CD4-positive, alpha-beta T cell treated with Interferon gamma for 1 hour (primary cell): Measurements from ENCODE around the gene TCF7L1.
"Not testable (repeated sequence)": the region's sequence is repeated elsewhere in the genome, so short reads cannot be mapped to it uniquely, and the experiment has no call there.

Experiments used
- DNase-seq: peaks from one replicate; pipeline ENCODE4 v3.0.0-alpha.2; 2020

The TCF7L1 gene

DNA sequence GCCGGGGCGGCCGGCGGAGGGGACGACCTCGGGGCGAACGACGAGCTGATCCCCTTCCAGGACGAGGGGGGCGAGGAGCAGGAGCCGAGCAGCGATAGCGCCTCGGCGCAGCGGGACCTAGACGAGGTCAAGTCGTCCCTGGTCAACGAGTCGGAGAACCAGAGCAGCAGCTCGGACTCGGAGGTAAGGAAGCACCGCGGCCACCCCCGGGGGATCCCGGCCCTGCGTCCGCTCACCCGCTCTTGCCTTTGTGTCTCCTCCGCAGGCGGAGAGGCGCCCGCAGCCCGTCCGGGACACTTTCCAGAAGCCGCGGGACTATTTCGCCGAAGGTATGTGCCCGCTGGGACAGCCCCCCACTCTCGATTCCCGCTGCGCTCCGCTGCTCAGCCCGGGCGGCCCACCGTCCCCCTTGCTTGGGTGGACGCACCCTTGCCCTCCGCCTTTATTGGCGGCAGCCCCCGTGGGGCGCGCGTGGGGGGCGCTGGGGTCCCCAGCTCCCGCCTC lies 611 bp downstream of the TCF7L1 start:
- DNase-seq, result no peak

DNA sequence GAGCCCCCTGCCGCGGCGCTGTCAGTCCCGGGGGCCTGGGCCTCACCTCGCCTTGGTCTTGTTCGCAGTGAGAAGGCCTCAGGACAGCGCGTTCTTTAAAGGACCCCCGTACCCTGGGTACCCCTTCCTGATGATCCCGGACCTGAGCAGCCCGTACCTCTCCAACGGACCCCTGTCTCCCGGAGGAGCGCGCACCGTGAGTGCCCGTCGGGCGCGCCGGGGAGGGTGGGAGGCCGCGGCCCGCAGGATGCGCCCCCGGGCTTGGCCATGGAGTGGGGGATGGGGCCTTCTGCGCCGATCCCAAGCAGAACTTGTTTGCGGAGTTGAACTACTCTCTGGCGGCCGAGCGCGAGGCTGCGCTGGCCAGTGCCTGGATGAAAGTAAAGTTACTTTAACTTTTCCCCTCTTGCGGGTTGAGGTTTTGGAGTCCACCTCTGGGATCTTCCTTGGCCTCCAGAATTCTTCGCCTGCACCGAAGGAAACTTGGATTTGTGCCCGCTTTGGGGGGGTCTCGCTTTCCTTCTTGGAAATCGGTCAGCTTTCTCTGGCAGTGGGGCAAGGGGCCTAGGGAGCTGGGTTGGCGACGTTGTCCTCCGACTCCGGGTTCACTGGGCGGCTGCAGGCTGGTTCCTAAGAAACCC lies 1.2 kb downstream of the TCF7L1 start:
- no peak for DNase-seq

DNA sequence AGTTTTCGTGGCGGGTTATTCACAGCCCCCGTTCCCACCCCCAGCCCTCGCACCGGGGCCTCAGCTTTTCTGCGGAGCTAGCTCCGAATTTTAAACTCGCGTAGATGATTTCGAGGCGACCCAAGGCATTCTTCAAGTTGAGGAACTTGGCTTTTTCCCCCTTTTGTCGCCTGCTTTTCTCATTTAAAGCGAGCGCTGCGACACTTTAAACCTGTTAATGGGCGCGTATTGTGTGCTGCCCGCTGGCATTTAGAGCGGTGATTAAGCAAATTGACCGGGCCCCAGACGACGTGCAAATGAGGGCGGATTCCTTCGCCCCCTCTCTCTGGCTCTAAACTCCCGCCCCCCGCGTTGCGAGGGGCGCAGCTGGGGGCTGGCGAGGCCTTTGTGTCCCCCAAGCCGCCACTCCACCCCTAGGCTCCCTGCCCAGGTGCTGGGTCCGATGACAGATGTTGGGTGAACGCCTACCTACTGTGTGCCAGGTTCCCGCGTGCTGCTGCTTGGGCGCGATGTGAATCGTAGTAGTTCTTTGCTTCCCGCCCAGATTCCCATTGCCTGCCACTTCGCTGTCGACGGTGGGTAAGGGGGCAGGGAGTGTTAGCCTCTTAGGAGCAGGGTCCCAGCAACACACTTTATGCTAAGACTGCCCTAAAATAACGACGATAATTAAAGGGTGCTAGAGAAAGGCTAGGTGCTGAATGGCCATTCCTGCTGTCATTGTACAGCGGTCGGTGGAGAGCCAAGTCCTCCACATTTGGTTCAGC lies 1.9 kb downstream of the TCF7L1 start:
- no peak for DNase-seq

- no peak for DNase-seq
Measured at GRCh38 chr2:85135660-85135914, 2.4 kb downstream of the TCF7L1 start.

DNA sequence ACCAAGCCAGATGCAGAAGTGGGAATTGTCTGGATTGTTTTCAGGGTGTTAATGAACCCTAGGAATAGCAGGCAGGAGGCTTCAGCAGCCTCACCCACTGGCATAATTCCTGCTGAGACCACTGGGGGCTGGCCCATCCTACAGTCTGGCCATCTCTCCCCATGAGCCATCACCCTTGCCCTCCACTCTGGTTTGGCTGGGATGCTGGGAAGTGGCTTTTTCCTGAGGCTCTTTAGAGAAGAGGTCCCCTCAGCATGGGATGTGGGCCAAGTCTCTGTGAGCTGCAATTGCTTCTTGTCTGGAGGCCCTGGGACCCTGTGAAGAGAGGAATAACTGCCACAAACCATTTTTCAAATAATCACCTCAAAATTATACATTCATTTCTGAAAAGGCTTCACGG lies 4.0 kb downstream of the TCF7L1 start:
- DNase-seq, result no peak

DNA sequence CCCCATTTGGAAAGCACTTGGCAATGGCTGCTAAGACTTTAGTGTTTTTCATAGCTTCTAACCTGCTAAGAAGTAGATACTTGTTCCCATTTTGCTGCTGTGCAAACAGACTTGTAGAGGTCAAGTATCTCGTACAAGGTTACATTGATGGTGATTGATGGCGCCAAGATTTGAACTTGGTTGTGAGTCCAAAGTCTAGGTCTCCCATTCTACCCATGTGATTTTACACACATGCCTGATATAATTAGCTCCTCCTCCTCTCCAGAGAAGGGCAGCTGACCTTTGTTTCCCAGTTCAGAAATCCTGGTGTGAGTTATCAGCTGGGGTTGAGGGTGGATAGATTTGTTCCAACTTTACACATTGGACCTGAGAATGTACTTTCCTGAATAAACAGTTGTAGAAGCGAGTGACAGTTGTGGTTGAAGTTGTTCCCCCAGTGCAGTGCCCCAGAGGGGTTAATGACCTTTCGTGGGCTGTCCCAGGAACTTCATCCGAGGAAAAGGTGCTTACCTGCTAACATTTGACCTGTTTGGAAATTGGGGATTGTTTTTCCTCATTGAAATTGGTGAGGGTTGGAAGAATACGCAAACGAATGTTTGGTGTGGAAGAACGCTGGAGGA lies 10.4 kb downstream of the TCF7L1 start:
- DNase-seq, result no peak

DNA sequence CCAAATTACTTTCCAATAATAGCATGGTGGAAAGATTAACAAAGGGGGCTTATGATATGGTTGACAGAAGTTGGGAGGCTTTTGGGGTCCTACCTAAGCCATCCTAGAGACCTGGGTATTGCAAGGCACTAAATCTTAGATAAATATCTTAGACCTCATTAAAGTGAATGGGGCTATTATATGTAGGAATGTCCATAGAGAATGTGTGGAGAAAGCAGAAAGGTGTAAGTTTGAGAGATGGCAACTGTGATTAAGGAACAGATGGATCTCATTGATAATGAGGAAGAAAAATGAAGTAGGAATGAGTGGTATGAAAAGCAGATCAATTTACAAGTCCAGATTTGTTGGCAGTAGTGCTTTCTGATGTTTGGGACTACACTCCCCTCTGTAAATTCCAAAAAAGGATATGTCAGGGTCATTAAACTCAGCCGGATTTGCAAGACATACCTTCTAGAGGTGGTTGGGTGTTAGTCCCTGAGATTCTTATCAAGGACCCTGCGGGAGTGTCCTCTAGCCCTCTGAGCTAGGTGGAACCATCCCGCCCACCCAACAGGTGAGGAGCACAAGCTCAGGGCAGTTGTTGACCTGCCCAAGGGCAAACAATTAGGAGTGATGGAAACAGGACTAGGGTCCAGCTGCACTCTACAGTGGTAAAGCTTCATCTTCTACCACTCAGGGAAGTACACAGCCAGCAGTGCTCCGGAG lies 12.1 kb downstream of the TCF7L1 start:
- no peak for DNase-seq

DNA sequence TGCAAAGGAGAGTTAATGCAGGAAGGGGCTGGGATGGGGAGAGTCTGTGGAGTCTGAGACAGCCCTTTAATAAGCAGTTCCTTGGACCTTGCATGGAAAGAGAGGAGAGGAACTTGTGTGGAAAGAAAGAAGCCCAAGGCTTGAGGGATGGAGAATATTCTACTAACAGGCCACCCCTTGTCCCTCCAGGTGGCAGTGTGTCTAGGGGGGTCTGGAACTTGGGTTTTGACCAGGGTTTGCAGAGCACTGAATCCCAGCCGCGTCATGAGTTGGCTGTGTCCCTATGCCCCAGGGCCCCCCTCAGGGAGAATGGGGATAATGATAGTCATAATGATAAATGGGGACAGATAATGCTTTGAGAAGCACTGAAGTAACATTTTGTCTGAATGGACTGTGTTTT lies 15.0 kb downstream of the TCF7L1 start:
- DNase-seq, result no peak

GRCh38 chr2:85151026-85151425 lies 17.8 kb downstream of the TCF7L1 start:
- no peak for DNase-seq

DNA sequence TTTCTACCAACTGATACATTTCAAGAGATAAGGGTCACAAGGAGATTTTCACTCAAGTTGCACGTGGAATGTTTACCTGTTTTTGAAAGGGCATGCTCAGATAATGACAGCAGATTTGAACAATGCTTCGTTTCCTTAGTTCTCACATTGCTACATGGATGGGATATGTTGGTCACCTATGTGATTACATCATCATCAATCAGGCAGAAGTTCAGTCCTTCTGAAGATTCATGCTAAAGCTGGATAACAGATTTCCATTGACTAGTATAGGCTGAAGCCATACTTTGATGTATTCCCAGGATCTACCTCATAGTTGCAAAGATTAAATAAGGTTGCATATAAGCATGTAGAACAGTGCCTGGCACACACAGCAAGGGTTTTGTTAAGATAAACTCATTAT lies 19.7 kb downstream of the TCF7L1 start:
- DNase-seq, result no peak

- no peak for DNase-seq
Measured at GRCh38 chr2:85154048-85154753, 21.0 kb downstream of the TCF7L1 start.

DNA sequence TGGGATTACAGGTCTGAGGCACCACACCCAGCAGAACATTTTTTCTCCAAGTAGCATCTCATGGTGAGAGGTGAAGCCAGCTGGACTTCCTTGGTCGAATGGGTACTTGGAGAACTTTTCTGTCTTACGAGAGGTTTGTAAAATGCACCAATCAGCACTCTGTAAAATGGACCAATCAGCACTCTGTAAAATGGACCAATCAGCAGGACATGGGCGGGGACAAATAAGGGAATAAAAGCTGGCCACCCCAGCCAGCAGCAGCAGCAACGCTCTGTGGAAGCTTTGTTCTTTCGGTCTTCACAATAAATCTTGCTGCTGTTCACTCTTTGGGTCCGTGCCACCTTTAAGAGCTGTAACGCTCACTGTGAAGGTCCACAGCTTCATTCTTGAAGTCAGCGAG lies 21.9 kb downstream of the TCF7L1 start:
- DNase-seq, result not testable (repeated sequence)

DNA sequence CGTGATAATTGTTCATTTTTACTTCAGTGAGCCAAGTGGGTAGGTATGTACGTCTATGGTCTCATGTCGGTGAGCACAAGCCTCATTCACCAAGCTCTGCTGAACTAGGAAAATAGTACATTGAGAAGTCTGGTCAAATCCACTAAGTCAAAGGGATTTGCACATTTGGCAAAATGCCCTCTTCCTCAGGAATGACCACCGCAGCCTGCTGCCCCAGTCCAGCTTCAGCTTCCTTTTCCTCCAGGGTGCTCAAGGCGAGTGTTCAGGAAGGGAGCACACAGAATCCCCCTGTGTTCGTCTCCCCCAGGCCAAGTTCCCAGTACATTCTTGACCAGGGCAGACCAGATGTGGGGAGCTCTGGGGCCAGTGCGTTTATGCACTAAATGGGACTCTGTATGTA lies 23.0 kb downstream of the TCF7L1 start:
- no peak for DNase-seq

- DNase-seq, result no peak
Measured at GRCh38 chr2:85156619-85157018, 23.4 kb downstream of the TCF7L1 start.

DNA sequence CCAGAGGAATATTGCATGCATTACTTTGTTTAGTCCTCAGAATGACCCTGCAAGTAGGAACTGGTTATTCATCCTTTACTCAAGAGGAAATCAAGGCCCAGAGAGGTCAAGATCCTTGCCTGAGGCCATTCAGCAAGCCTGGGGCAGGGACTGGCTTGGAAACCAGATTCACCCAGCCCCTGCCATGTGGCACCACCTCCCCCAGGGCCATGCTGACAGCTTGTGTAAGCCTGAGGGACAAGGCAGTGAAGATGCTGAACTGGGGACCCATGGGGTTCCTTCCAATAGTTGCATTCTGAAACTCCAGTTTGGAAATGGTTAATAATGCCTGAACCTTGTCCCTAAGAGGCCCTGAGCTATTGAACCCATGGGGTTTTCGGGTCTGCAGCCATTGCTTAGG lies 24.2 kb downstream of the TCF7L1 start:
- DNase-seq, result no peak

GRCh38 chr2:85158559-85159273 lies 25.5 kb downstream of the TCF7L1 start:
- no peak for DNase-seq

GRCh38 chr2:85159589-85159988 lies 26.4 kb downstream of the TCF7L1 start:
- no peak for DNase-seq

DNA sequence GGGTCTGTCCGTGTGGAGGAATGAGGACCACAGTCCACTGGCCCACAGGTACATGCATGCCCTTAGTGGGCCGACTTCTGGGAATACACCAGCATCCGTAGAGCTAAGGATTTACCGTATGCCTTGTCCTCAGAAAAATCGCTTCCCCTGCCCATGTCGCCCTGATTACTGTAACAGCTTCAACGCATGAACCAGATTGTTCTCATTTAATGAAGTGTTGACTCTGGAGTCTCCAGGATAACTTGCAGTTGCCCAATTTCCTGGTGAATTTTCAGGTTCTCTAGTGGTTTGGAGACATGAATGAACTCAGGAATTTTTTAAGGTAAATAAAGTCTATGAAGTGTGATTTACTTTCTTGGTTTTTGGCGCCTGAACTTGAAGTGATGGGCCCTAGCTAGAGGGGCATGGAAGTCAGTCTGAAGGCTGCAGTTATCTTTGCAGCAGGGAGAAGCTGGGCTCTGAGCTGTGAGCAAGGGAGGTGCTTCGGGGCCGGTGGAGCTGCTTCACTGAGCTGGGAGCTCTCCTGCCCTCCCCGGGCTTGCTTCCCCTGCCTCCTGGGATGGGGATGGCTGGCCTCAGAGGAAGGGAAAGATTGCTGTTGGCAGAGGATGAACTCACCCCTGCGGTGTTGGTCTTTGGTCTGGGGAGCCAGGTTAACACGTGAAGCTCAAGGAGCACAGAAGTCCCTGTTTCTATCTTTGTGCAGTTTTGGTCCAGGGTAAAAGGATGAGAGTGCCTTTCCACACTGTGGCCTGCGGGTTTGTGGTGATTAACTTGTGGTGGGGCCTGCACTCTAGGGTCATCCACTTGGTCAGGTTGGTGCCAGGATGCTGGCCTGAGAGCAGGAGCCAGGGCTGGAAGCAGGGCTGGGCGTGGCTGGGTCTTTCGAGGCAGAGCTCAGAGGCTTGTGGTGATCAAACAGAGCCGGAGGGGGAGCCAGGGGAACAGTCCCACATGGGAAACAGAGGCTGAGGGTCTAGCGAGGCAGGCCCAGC lies 28.1 kb downstream of the TCF7L1 start:
- no peak for DNase-seq

DNA sequence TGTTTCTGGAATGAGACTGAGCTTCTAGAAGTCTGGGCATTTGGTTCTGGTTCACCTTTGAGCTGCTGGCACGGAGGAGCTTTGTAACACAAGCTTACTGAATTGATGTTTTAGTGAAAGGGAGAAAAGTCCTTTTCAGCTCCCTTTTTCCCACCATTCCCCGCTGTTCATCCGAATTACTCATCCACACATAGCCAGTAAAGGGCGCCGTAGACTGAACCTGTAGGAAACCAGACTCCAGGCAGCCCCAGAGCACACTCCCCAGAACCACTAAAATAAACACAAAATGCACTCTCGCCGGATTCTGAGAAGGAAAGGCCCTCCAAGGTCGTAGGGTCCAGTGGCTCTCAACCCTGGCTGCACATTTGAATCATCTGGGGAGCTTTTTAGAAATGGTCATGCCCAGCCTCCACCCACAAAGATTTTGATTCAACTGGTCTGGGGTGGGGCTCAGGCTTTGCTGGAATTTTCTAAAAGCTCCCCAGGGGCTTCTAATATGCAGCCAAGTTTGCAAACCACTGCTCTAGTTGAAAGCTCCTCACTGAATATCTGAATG lies 29.6 kb downstream of the TCF7L1 start:
- no peak for DNase-seq

DNA sequence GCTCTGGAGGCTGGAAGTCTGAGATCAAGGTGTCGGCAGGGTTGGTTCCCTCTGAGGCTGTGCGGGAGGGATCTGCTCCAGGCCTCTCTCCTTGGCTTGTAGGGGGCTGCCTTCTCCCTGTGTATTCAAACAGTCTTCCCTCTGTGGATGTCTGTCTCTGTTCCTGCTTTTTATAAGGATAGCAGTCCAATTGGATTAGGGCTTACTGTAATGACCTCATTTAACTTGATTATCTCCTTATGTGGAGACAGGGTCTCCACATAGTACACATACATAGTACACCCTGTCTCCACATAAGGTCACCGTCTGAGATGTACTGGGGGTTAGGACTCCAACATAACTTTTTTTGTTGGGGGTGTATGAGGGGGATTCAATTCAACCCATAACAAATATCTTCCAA lies 30.5 kb downstream of the TCF7L1 start:
- DNase-seq, result no peak

DNA sequence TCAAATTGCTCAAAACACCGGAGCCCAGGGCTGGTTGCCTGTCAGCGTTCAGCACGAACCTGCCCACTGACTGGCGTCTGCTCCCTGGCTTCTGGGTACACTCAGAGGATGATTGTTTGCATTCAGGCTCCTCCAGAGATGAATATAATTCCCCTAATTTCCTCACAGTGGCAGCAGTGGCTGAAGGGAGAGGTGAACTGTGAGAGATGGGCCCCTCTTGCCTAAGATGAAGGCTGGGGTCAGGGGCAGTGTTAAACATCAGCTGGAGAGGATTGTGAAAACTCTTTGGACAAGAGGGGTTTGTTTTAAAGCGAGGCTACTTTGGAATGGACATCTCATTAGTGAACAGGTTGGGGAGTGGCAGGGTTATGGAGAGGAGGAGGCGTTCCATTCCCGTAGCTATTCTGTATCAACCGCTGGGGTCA lies 31.0 kb downstream of the TCF7L1 start:
- no peak for DNase-seq
